ENCODE results near the gene COG2.
A peak's percentile ranks its signal among the peaks of the same experiment; 100 is the strongest.

The COG2 gene

GRCh38 chr1:230611128-230611877, 31.0 kb upstream of the COG2 start:
- H3K9me3 ChIP-seq (ENCODE audit: control insufficient read depth, low read length), result no peaks in the 10 kb centered on the region
- no peaks in the 10 kb centered on the region for H3K36me3 ChIP-seq (ENCODE audit: control insufficient read depth, insufficient read depth, low read length)
- no peaks in the 10 kb centered on the region for H3K4me1 ChIP-seq (ENCODE audit: control insufficient read depth, insufficient read depth, low read length, poor library complexity, severe bottlenecking)
- no peak overlapping the region for H3K4me3 ChIP-seq (ENCODE audit: extremely low read depth, insufficient read depth, low read length, poor library complexity, severe bottlenecking)
- 83 to 85% methylated on average over 4 of the region's 7 CpGs for WGBS, 2 experiments (ENCODE audit: insufficient coverage in 2 of 2)
- H3K27ac ChIP-seq (ENCODE audit: low read depth, low read length, severe bottlenecking), result no peak overlapping the region

DNA sequence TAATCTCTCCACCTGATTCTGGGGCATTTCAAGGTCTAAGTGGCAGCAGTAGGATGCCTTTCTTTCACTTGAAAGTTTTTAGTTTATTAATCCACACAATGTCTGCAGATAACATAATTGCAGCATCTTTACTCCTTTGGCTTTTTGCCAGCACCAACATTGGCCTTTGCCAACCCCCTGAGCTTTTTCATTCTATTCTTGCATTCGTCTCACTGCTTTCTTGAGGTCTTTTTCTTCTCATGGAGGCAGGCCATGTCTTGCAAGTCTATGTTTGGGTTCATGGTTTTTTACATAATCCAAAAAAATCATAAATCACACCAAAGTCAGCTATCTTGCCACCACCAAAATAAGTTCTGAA, 30.4 kb upstream of the COG2 start:
- H3K4me1 ChIP-seq (ENCODE audit: control insufficient read depth, insufficient read depth, low read length, poor library complexity, severe bottlenecking), result no peaks in the 10 kb centered on the region
- no peaks in the 10 kb centered on the region for H3K9me3 ChIP-seq (ENCODE audit: control insufficient read depth, low read length)
- H3K36me3 ChIP-seq (ENCODE audit: control insufficient read depth, insufficient read depth, low read length), result no peaks in the 10 kb centered on the region
- no peak overlapping the region for H3K4me3 ChIP-seq (ENCODE audit: extremely low read depth, insufficient read depth, low read length, poor library complexity, severe bottlenecking)
- no peak overlapping the region for H3K27ac ChIP-seq (ENCODE audit: low read depth, low read length, severe bottlenecking)
- no CpG with 5 or more reads among the region's 1 CpG for WGBS, 2 experiments (ENCODE audit: insufficient coverage in 2 of 2)

- Histone ChIP-seq H3K27ac (ENCODE audit: low read depth, low read length, severe bottlenecking) (no peak overlapping the region), H3K4me3 (ENCODE audit: extremely low read depth, insufficient read depth, low read length, poor library complexity, severe bottlenecking) (no peak overlapping the region), H3K4me1 (ENCODE audit: control insufficient read depth, insufficient read depth, low read length, poor library complexity, severe bottlenecking) (no peaks in the 10 kb centered on the region), H3K36me3 (ENCODE audit: control insufficient read depth, insufficient read depth, low read length) (no peaks in the 10 kb centered on the region), H3K9me3 (ENCODE audit: control insufficient read depth, low read length) (no peaks in the 10 kb centered on the region)
- no CpG with 5 or more reads among the region's 1 CpG for WGBS, 2 experiments (ENCODE audit: insufficient coverage in 2 of 2)
Observed at GRCh38 chr1:230612651-230613050, 29.6 kb upstream of the COG2 start.

GRCh38 chr1:230614121-230614520, 28.2 kb upstream of the COG2 start:
- WGBS, 2 experiments (ENCODE audit: insufficient coverage in 2 of 2), result 80% methylated on average over 2 of the region's 3 CpGs; no CpG with 5 or more reads in 1 of the 2 experiments

GRCh38 chr1:230618537-230618936, 23.7 kb upstream of the COG2 start:
- Histone ChIP-seq H3K36me3 (ENCODE audit: control insufficient read depth, insufficient read depth, low read length) (no peaks in the 10 kb centered on the region), H3K4me1 (ENCODE audit: control insufficient read depth, insufficient read depth, low read length, poor library complexity, severe bottlenecking) (no peaks in the 10 kb centered on the region), H3K9me3 (ENCODE audit: control insufficient read depth, low read length) (no peaks in the 10 kb centered on the region), H3K4me3 (ENCODE audit: extremely low read depth, insufficient read depth, low read length, poor library complexity, severe bottlenecking) (no peak overlapping the region), H3K27ac (ENCODE audit: low read depth, low read length, severe bottlenecking) (no peak overlapping the region)
- WGBS, 2 experiments (ENCODE audit: insufficient coverage in 2 of 2), result 92 to 94% methylated on average over 1 to 2 of the region's 2 CpGs

More at GRCh38 chr1:230614121-230614520, 28.2 kb upstream of the COG2 start:
- Histone ChIP-seq H3K36me3 (ENCODE audit: control insufficient read depth, insufficient read depth, low read length) (no peaks in the 10 kb centered on the region), H3K4me1 (ENCODE audit: control insufficient read depth, insufficient read depth, low read length, poor library complexity, severe bottlenecking) (no peaks in the 10 kb centered on the region), H3K27ac (ENCODE audit: low read depth, low read length, severe bottlenecking) (no peak overlapping the region), H3K4me3 (ENCODE audit: extremely low read depth, insufficient read depth, low read length, poor library complexity, severe bottlenecking) (no peak overlapping the region), H3K9me3 (ENCODE audit: control insufficient read depth, low read length) (no peaks in the 10 kb centered on the region)

- H3K36me3 ChIP-seq (ENCODE audit: control insufficient read depth, insufficient read depth, low read length), result no peaks in the 10 kb centered on the region
- WGBS, 2 experiments (ENCODE audit: insufficient coverage in 2 of 2), result 60% methylated on average over 2 of the region's 3 CpGs; no CpG with 5 or more reads in 1 of the 2 experiments
- H3K9me3 ChIP-seq (ENCODE audit: control insufficient read depth, low read length), result no peaks in the 10 kb centered on the region
- H3K27ac ChIP-seq (ENCODE audit: low read depth, low read length, severe bottlenecking), result no peak overlapping the region
- no peak overlapping the region for H3K4me3 ChIP-seq (ENCODE audit: extremely low read depth, insufficient read depth, low read length, poor library complexity, severe bottlenecking)
- H3K4me1 ChIP-seq (ENCODE audit: control insufficient read depth, insufficient read depth, low read length, poor library complexity, severe bottlenecking), result no peaks in the 10 kb centered on the region
Observed at GRCh38 chr1:230620649-230621323, 21.5 kb upstream of the COG2 start.

DNA sequence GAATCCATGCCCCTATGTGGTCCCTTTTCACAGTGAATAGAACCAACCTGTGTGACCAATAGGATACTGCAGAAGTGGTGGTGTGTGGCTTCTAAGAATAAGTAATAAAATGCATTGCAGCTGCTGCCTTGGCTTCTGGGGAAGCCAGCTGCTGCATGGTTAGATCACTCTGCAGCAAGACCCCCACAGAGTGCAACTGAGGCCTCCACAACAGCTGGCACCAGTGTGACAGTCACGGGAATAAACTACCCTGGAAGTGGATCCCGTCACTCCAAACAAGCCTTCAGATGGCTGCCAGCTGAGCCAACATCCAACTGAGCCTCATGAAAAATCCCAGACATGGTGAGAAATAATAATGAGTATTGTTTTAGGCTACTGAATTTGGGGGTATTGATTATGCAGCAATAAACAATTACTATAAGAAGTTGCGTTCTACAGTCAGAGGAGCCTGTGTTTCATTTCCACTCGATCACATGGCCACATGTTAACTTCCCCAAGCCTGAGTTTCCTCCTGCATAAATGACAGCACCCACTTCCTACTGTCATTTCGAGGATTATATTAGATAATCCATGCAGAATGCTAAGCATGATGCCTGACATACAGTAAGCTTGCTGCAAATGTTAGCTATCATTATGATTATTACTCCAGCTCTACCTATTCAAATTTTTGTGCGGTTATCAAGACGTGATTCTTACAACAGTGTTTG, 20.8 kb upstream of the COG2 start:
- H3K9me3 ChIP-seq (ENCODE audit: control insufficient read depth, low read length), result no peaks in the 10 kb centered on the region
- H3K36me3 ChIP-seq (ENCODE audit: control insufficient read depth, insufficient read depth, low read length), result no peaks in the 10 kb centered on the region
- peak overlapping the region; percentile 8 for H3K27ac ChIP-seq (ENCODE audit: low read depth, low read length, severe bottlenecking)
- WGBS, 2 experiments (ENCODE audit: insufficient coverage in 2 of 2), result 94 to 100% methylated on average over 2 to 3 of the region's 7 CpGs
- no peaks in the 10 kb centered on the region for H3K4me1 ChIP-seq (ENCODE audit: control insufficient read depth, insufficient read depth, low read length, poor library complexity, severe bottlenecking)
- H3K4me3 ChIP-seq (ENCODE audit: extremely low read depth, insufficient read depth, low read length, poor library complexity, severe bottlenecking), result no peak overlapping the region

GRCh38 chr1:230622151-230622550, 20.1 kb upstream of the COG2 start:
- H3K4me1 ChIP-seq (ENCODE audit: control insufficient read depth, insufficient read depth, low read length, poor library complexity, severe bottlenecking), result no peaks in the 10 kb centered on the region
- H3K9me3 ChIP-seq (ENCODE audit: control insufficient read depth, low read length), result no peaks in the 10 kb centered on the region
- 83 to 94% methylated on average over 1 to 2 of the region's 4 CpGs for WGBS, 2 experiments (ENCODE audit: insufficient coverage in 2 of 2)
- H3K4me3 ChIP-seq (ENCODE audit: extremely low read depth, insufficient read depth, low read length, poor library complexity, severe bottlenecking), result no peak overlapping the region
- H3K36me3 ChIP-seq (ENCODE audit: control insufficient read depth, insufficient read depth, low read length), result no peaks in the 10 kb centered on the region
- H3K27ac ChIP-seq (ENCODE audit: low read depth, low read length, severe bottlenecking), result no peak overlapping the region

DNA sequence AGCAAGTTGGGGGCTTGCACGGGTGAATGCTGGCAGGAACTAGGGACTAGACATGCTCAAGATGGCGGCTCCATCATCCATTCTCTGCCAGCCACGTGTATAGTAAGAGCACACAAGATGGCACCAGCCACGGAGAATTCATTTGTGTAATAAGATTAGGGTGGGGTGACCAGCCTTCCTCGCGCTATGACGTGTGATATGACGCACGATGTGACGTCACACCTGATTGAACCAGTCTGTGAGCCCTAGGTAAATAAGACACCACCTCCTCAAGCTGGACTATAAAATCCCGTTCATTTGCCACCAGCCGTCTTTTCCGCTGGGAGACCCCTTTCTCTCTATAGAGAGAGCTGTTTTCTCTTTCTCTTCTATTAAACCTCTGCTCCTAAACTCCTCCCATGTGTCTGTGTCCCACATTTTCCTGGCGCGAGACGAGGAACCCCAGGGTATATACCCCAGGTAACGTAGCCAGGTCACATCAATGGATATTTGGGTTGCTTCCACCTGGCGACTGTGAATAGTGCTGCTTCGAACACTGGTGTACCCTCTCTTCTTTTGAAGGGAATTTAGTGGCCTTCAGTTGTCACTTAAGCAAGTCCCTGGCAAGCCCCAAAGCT, 18.1 kb upstream of the COG2 start:
- whole genome bisulfite sequencing, 2 experiments (ENCODE audit: insufficient coverage in 2 of 2), result 95 to 97% methylated on average over 17 to 18 of the region's 19 CpGs
- Histone ChIP-seq H3K27ac (ENCODE audit: low read depth, low read length, severe bottlenecking) (no peak overlapping the region), H3K4me3 (ENCODE audit: extremely low read depth, insufficient read depth, low read length, poor library complexity, severe bottlenecking) (no peak overlapping the region), H3K4me1 (ENCODE audit: control insufficient read depth, insufficient read depth, low read length, poor library complexity, severe bottlenecking) (no peaks in the 10 kb centered on the region), H3K9me3 (ENCODE audit: control insufficient read depth, low read length) (peaks cover 3% of the 10 kb centered on the region), H3K36me3 (ENCODE audit: control insufficient read depth, insufficient read depth, low read length) (no peaks in the 10 kb centered on the region)

GRCh38 chr1:230626232-230626631, 16.0 kb upstream of the COG2 start:
- Histone ChIP-seq H3K36me3 (ENCODE audit: control insufficient read depth, insufficient read depth, low read length) (no peaks in the 10 kb centered on the region), H3K4me3 (ENCODE audit: extremely low read depth, insufficient read depth, low read length, poor library complexity, severe bottlenecking) (no peak overlapping the region), H3K27ac (ENCODE audit: low read depth, low read length, severe bottlenecking) (no peak overlapping the region), H3K4me1 (ENCODE audit: control insufficient read depth, insufficient read depth, low read length, poor library complexity, severe bottlenecking) (no peaks in the 10 kb centered on the region), H3K9me3 (ENCODE audit: control insufficient read depth, low read length) (peaks cover 3% of the 10 kb centered on the region)
- WGBS, 2 experiments (ENCODE audit: insufficient coverage in 2 of 2), result no CpG with 5 or more reads among the region's 2 CpGs
